Measurements from ENCODE around the gene C1RL.

GRCh38 chr12:7081037-7081436 is 28.0 kb downstream of the C1RL start:
- no peak for TF ChIP-seq CTCF (IDR thresholded peaks at IDR 0.05; ENCODE audit: low read length)
- TF ChIP-seq EZH2 (IDR thresholded peaks at IDR 0.05; ENCODE audit: borderline replicate concordance, low read length) = no peak
